Brain microvascular endothelial cell (primary cell): ENCODE data around the gene LMTK2.

Source experiments
- DNase-seq: peaks from one replicate; pipeline ENCODE4 v3.0.0-alpha.2; 2020
- H3K27ac ChIP-seq: fragments of 250-450 bp; sonication (Bioruptor Pico); 2 replicates; pipeline ENCODE4 v1.5.1; 2020; ENCODE audit warnings: mild to moderate bottlenecking, moderate library complexity
- H3K27me3 ChIP-seq: fragments of 250-450 bp; sonication (Bioruptor Pico); replicated peaks from 2 replicates; pipeline ENCODE4 v1.5.1; 2020; ENCODE audit warnings: mild to moderate bottlenecking
- H3K36me3 ChIP-seq: fragments of 250-450 bp; sonication (Bioruptor Pico); replicated peaks from 2 replicates; pipeline ENCODE4 v1.5.1; 2020; ENCODE audit warnings: mild to moderate bottlenecking
- H3K4me3 ChIP-seq: 2 replicates; pipeline ENCODE4 v1.5.1; 2011; ENCODE audit warnings: low read depth, mild to moderate bottlenecking, control low read depth, low read length, moderate library complexity
- in situ Hi-C: cut with HindIII; loops from 2 replicates; pipeline ENCODE4 v1.10.0; 2017; ENCODE audit warnings: low sequenced_read_pairs, low pct_ligation_motif_present
- TF ChIP-seq, protein P1 (sequence below): IDR thresholded peaks from 2 replicates; pipeline ENCODE4 v1.5.1; 2011; ENCODE audit warnings: low read depth, mild to moderate bottlenecking, moderate library complexity, low read length, control low read depth, inconsistent platforms; ENCODE audit errors: missing control alignments

LMTK2 gene

DNA sequence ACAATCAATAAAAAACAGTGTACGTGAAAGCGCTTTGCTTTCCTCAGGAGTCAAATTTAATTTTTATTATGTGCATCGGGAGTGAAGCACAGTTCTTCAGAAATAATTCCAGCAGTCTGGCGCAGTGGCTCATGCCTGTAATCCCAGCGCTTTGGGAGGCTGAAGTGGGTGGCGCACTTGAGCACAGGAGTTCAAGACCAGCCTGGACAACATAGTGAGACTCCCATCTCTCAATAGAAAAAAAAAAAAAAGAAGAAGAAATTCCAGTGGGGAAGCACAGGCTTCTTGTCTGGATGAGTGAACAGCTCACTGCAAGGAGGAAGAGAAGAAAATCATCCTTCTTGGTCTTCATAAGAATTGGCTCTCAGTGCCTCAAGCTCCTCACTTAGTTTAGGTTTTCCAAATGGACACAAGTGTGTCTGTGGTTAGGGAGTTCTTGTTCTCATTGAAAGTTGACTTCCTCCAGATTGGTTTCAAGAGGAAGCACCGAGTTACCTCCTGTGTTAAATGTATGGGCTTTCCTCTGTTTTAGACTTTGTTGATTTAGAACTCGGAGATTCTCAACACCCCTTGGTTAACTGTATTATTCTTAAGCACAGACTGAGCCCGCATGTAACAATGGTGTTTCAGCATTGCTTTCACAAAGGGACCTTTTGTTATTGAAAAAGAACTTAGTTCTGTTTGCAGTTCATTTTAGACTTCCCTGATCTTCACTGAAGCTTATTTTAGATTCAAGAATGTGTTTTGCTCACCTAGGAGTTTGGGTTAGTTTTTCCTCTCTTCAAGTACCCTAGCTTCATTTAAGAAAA is 28.0 kb downstream of the LMTK2 start:
- no peaks in the 10 kb centered on the region for H3K36me3 ChIP-seq
- TF ChIP-seq, protein P1, sequence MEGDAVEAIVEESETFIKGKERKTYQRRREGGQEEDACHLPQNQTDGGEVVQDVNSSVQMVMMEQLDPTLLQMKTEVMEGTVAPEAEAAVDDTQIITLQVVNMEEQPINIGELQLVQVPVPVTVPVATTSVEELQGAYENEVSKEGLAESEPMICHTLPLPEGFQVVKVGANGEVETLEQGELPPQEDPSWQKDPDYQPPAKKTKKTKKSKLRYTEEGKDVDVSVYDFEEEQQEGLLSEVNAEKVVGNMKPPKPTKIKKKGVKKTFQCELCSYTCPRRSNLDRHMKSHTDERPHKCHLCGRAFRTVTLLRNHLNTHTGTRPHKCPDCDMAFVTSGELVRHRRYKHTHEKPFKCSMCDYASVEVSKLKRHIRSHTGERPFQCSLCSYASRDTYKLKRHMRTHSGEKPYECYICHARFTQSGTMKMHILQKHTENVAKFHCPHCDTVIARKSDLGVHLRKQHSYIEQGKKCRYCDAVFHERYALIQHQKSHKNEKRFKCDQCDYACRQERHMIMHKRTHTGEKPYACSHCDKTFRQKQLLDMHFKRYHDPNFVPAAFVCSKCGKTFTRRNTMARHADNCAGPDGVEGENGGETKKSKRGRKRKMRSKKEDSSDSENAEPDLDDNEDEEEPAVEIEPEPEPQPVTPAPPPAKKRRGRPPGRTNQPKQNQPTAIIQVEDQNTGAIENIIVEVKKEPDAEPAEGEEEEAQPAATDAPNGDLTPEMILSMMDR: no peak
- in situ Hi-C loops: no loop called here
- no peaks in the 10 kb centered on the region for H3K27me3 ChIP-seq
- DNase-seq: no peak
- no peak overlapping the region for H3K27ac ChIP-seq
- H3K4me3 ChIP-seq: no peak overlapping the region

DNA sequence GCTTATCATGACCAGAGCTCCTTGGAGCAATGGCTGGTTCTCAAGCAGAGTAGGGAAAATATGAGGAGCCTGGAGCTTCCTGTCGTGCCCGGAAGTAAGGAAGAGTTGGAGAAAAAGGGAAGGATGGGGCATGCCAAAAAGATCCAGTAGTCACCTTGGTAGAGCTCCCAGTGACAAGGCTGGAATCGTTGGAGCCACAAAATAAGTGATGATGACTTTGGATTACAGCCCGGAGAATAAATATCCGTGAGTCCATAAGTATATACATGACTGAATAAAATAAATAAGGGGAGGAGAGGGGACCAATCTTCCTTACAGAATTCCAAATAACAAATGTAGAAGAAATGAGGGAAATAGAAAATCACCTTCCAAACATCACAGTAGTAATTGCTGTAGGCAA is 29.3 kb downstream of the LMTK2 start:
- in situ Hi-C loops: no loop called here

DNA sequence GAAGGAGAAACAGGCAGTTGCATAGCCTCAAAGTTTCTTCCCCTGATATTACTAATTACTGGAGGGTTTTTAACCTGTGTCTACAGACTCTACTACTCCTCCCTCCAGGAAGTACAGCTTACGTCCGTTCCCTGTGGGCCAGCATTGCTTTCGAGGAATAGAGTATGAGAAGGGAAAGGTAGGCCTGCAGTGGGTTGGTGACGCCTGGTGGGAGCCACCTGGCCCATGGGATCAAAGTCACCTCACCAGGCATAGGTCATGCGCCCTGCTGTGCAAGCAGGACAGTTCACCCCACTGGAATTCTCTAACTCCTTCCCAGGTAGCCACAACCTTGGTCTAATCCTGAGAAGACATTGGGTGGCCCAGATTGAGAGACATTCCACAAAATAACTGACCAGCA is 29.8 kb downstream of the LMTK2 start:
- Histone ChIP-seq H3K27ac (no peak overlapping the region), H3K36me3 (no peaks in the 10 kb centered on the region), H3K27me3 (no peaks in the 10 kb centered on the region), H3K4me3 (no peak overlapping the region)
- in situ Hi-C loops: no loop called here
- TF ChIP-seq, protein P1: no peak
- DNase-seq: no peak

More for the DNA sequence above, 29.3 kb downstream of the LMTK2 start:
- DNase-seq: no peak
- TF ChIP-seq, protein P1: no peak
- Histone ChIP-seq H3K36me3 (no peaks in the 10 kb centered on the region), H3K27me3 (no peaks in the 10 kb centered on the region), H3K4me3 (no peak overlapping the region), H3K27ac (no peak overlapping the region)

DNA sequence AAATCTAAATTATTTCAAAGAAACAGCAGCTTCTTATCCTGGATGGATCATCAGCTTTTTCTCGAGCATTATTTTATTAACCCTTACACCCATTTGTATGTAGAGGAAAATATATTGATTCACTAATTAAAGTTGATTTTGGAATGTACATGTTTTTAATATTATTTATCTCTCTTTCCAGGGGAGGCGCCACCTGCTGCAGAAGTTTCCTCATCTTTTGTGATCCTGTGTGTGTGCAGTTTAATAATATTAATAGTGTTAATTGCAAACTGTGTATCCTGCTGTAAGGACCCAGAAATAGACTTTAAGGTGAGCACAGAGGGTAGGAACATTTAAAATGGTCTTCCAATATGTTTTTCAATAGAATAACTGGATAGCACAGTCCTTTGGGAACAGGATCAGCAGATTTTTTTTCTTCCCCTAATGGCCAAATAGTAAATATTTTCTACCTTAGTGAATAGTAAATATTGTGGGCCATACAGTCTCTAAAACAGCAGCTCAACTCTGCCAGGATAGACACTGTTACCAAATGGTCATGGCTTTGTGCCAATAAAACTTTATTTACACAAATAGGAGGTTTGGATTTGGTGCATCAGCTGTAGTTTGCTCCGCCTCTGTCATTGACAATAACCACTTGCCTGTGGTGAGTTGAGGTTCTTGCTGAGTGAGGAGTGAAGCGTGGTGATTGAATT is 30.6 kb downstream of the LMTK2 start:
- no peak for DNase-seq
- H3K36me3 ChIP-seq: no peaks in the 10 kb centered on the region
- no peak overlapping the region for H3K4me3 ChIP-seq
- H3K27ac ChIP-seq: no peak overlapping the region
- TF ChIP-seq, protein P1: no peak
- in situ Hi-C loops: no loop called here
- no peaks in the 10 kb centered on the region for H3K27me3 ChIP-seq

DNA sequence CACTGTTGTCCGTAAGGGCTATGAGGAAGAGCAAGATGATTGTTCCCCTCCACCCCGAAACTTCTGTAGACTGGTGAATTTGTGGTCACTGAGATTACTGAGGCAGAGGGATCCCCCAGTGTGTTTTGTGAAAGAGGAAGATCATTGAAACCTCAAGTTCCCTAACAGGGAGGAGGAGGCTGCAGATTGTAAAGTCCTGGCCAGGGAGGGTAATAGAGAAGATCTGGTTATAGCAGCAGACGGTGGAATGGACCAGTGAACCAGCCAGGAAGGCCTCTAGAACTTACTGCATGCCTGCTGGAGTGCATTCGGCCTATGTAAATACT is 31.1 kb downstream of the LMTK2 start:
- TF ChIP-seq, protein P1: no peak
- no peaks in the 10 kb centered on the region for H3K27me3 ChIP-seq
- no peak overlapping the region for H3K27ac ChIP-seq
- in situ Hi-C loops: no loop called here
- no peak overlapping the region for H3K4me3 ChIP-seq
- DNase-seq: no peak
- peaks cover 2% of the 10 kb centered on the region for H3K36me3 ChIP-seq
